Heart left ventricle (tissue), 16 donors: ENCODE results near the gene BCKDHA. TPM values are rescaled to one million over a fixed set of nuclear protein-coding genes. Genes with fewer than 3 reads are reported as not detected.

ENCODE experiments used
- ATAC-seq, 4 donors: fragments of 200-7000 bp; cut with Tn5 transposase; one replicate each; pipeline ENCODE4 v1.9.1; 2020 to 2022; ENCODE audit warnings: moderate library complexity in 4 of 4, mild to moderate bottlenecking in 3 of 4, moderate number of reproducible peaks in 1 of 4
- DNase-seq, 5 donors: peaks; one replicate each; pipeline ENCODE4 v3.0.0-alpha.2; 2020
- H3K27ac ChIP-seq, 12 donors: fragments of 200-600 bp; sonication (generic) in 4 of 12; one replicate each; pipeline versions ENCODE4 v1.5.0 to v1.8.0; 2016 to 2022; ENCODE audit warnings: mild to moderate bottlenecking in 2 of 12
- H3K27me3 ChIP-seq, 9 donors: fragments of 200-600 bp; sonication (generic) in 2 of 9; one replicate each; pipeline versions ENCODE4 v1.5.1 to v1.8.0; 2016 to 2022; ENCODE audit warnings: mild to moderate bottlenecking in 3 of 9
- H3K36me3 ChIP-seq, 9 donors: fragments of 200-600 bp; sonication (generic) in 2 of 9; one replicate each; pipeline versions ENCODE4 v1.5.0 to v1.8.0; 2018 to 2022; ENCODE audit warnings: mild to moderate bottlenecking in 2 of 9
- H3K4me1 ChIP-seq, 12 donors: fragments of 200-600 bp; sonication (generic) in 4 of 12; one replicate each; pipeline versions ENCODE4 v1.5.0 to v1.8.0; 2016 to 2022; ENCODE audit warnings: mild to moderate bottlenecking in 3 of 12
- H3K4me3 ChIP-seq, 12 donors: fragments of 200-600 bp; sonication (generic) in 4 of 12; one replicate each; pipeline versions ENCODE4 v1.5.0 to v1.8.0; 2017 to 2022; ENCODE audit warnings: mild to moderate bottlenecking in 9 of 12, moderate library complexity in 4 of 12
- H3K9me3 ChIP-seq, 12 donors: fragments of 200-600 bp; sonication (generic) in 4 of 12; one replicate each; pipeline versions ENCODE4 v1.5.0 to v1.8.0; 2016 to 2022; ENCODE audit warnings: mild to moderate bottlenecking in 1 of 12
- POLR2A ChIP-seq, 2 donors: fragments of 450-650 bp; IDR thresholded peaks; one replicate each; pipeline ENCODE4 v1.6.1; 2017; ENCODE audit warnings: antibody characterized with exemption in 2 of 2, mild to moderate bottlenecking in 2 of 2, moderate library complexity in 2 of 2
- WGBS, 4 donors: extraction: QIAGEN DNeasy Blood & Tissue Kit in 2 of 4; methylation state at CpG; one replicate each; pipeline versions ENCODE4 v1.1.5 to v1.1.7; 2013 to 2018; 5-methylcytosine and 5-hydroxymethylcytosine counted together
- intact Hi-C, 10 donors: fragments of 100-400 bp; cut with DNase I; formaldehyde crosslinking; loops; one replicate each; pipeline versions ENCODE4 v1.11.1 to v1.14.2; 2022
- polyA plus RNA-seq, 2 donors: library from polyadenylated mRNA; stranded (reverse); fragments of 200-250 nt; gene quantifications; one replicate each; pipeline ENCODE4 v1.2.3, GENCODE V29; 2013
- total RNA-seq, 9 donors: library from RNA; depleted of rRNA in 2 of 9; stranded (reverse); fragments of >200 nt in 2 of 9; fragmentation: NEBNext Ultra II Directional in 3 of 9; extraction: Animal tissue kit (Norgen Biotek cat#: 25700) in 3 of 9; gene quantifications; one replicate each; pipeline versions ENCODE4 v1.1.0 to v1.2.4, GENCODE V29; 2016 to 2023
- TF ChIP-seq, protein P1 (sequence below), 12 donors: fragments of 200-600 bp; sonication (generic) in 4 of 12; IDR thresholded peaks; one replicate each; pipeline versions ENCODE4 v1.5.0 to v1.8.0; 2018 to 2022; ENCODE audit warnings: antibody characterized with exemption in 12 of 12, mild to moderate bottlenecking in 5 of 12
- donor health status: ischemic (EF 13 %, LVEDD 7.1; RV severe dilation, severe dysfunction).
- donor health status: healthy with polysubstance abuse.
- donor health status: DM: no; HTN: yes; CAD: no.
- donor health status: DM: no; HTN: no; CAD: no.
- donor health status: ischemic (EF 25% LVEDD 6.9; RV normal size, moderate dysfunction).
- donor health status: ischemic (EF 25% LVEDD 5.7; RV mildly dilated, moderate dysfunction).
- donor health status: healthy.
- donor health status: DM: yes; HTN: yes; CAD: no.
- donor health status: ischemic (EF 35%, LVEDD 5.7; RV mildly dilated, moderate dysfunction).
- donor health status: nonischemic (EF 11% LVEDD 7.7; RV severe dilation, severe dysfunction).
- donor health status: DM: yes; HTN: yes; CAD: no.
- donor health status: PGD.
- donor health status: ischemic (EF 29% LVEDD 5.4; RV normal size, mild dysfunction).
- donor health status: nonischemic (EF 23%, LVEDD 6.1; RV moderate dilation, normal function).

The BCKDHA gene
- total and polyA plus RNA-seq, 11 donors = 32.0 to 149 (median 39.2) TPM

DNA sequence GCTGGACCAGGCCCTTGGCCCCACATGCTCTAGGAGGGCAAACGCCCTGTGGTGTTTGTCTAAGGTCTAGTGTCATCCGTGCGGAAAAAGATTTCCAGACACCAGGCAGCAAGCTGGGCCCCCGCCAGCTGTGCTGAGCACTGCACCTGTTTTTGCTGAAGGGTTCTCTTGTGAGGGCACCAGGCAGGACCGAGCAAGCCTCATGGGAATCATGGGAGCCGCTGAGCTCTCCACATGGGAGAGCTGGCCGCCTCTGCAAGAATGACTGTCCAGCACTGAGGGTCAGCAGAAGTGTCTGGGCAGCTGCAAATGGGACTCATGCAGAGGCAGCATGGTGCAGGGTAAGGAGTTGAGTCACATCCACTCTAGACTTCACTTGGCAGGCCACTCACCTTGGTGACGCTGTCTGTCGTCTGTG lies 17.5 kb downstream of the BCKDHA start:
- Histone ChIP-seq H3K4me1 (peaks cover 0 to 37% (median 22%) of the 10 kb centered on the region in 12 donors), H3K27ac (no peak overlapping the region), H3K36me3 (peaks cover 0 to 84% (median 71%) of the 10 kb centered on the region in 9 donors), H3K4me3 (no peak overlapping the region), H3K9me3 (no peaks in the 10 kb centered on the region), H3K27me3 (no peaks in the 10 kb centered on the region)
- WGBS, 4 donors = 68 to 75% (median 72%) methylated on average over 8 to 9 of the region's 9 CpGs
- ATAC-seq = no peak
- TF ChIP-seq, protein P1, sequence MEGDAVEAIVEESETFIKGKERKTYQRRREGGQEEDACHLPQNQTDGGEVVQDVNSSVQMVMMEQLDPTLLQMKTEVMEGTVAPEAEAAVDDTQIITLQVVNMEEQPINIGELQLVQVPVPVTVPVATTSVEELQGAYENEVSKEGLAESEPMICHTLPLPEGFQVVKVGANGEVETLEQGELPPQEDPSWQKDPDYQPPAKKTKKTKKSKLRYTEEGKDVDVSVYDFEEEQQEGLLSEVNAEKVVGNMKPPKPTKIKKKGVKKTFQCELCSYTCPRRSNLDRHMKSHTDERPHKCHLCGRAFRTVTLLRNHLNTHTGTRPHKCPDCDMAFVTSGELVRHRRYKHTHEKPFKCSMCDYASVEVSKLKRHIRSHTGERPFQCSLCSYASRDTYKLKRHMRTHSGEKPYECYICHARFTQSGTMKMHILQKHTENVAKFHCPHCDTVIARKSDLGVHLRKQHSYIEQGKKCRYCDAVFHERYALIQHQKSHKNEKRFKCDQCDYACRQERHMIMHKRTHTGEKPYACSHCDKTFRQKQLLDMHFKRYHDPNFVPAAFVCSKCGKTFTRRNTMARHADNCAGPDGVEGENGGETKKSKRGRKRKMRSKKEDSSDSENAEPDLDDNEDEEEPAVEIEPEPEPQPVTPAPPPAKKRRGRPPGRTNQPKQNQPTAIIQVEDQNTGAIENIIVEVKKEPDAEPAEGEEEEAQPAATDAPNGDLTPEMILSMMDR (IDR thresholded peaks at IDR 0.05) = no peak
- no peak for TF ChIP-seq POLR2A (IDR thresholded peaks at IDR 0.05)
- intact Hi-C loops = no loop called here
- DNase-seq = no peak

DNA sequence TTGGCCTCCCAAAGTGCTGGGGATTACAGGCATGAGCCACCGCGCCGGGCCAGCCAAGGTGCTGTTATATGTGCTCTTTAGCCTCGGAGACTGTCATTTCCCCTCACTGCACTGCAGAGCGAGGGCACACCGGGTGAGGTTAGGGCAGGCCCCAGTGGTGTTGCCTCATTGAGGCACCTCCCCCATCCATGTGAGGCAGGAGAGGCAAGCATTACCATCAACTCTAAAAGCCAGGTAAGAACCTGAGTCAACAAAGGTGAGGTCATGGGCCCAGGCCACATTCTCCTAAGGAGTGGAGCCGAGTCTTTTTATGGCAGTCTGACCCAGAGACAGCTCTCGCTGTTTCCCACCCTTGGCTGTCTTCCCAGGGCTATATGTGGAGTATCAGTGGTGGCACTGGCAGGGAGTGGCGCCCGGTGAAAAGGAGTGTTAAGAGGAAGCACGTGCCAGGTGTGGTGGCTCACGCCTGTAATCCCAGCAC lies 18.6 kb downstream of the BCKDHA start:
- Histone ChIP-seq H3K27me3 (no peaks in the 10 kb centered on the region), H3K4me1 (peaks cover 0 to 37% (median 14%) of the 10 kb centered on the region in 12 donors), H3K27ac (no peak overlapping the region), H3K36me3 (peaks cover 0 to 90% (median 77%) of the 10 kb centered on the region in 9 donors), H3K4me3 (no peak overlapping the region), H3K9me3 (no peaks in the 10 kb centered on the region)
- ATAC-seq (no peak), DNase-seq (peak in 1 of 5 donors; percentile 42)
- intact Hi-C loops = no loop called here
- no peak for TF ChIP-seq POLR2A (IDR thresholded peaks at IDR 0.05)
- TF ChIP-seq, protein P1 (IDR thresholded peaks at IDR 0.05) = no peak
- WGBS, 4 donors = 78 to 91% (median 84%) methylated on average over 8 to 12 of the region's 12 CpGs

DNA sequence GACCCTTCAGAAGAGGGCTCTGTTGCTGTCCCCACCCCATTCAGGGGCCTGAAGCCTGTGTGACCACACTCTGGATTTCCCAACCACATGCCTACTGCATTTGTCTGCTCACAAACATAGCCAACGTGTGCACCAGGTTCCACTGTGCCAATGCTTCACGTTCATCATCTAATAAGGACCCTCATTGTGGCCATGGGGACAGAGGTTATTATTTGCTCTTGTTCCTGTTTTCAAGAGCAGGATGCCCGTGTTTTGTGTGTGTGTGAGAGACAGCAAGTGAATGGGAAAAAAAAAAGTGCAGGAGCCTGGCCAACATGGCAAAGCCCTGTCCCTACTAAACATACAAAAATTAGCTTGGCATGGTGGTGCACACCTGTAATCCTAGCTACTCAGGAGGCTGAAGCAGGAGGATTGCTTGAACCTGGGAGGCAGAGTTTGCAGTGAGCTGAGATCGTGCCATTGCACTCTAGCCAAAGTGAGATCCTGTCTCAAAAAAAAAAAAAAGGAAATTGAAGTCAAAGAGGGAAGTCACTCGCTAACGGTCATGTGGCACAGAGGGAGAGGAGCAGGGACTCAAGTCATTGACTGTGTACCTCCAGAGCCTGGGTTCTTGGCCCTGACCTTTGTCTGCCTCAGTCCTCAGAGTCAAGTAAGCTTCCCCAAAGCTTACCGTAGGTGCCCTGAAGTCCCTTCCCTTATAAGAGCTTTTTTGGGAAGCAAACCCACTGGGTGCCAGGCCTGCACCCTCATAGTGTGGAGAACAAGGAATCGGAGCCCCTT lies 22.7 kb downstream of the BCKDHA start:
- Histone ChIP-seq H3K9me3 (no peaks in the 10 kb centered on the region), H3K36me3 (peaks cover 0 to 94% (median 81%) of the 10 kb centered on the region in 9 donors), H3K27ac (peak overlapping the region in 3 of 12 donors; percentile 34 to 90 (median 48)), H3K27me3 (no peaks in the 10 kb centered on the region), H3K4me1 (peaks cover 0 to 49% (median 17%) of the 10 kb centered on the region in 12 donors), H3K4me3 (no peak overlapping the region)
- ATAC-seq = peak in 2 of 4 donors; percentile 38 to 39
- DNase-seq = peak in 1 of 5 donors; percentile 47
- intact Hi-C loops = loop anchor here in 1 of 10 donors (10.0 kb wide), 1 partner anchor 105 kb away; the partner anchor contains the start of gene CCDC97
- WGBS, 4 donors = 66 to 73% (median 68%) methylated on average over 8 of the region's 8 CpGs
- TF ChIP-seq, protein P1 (IDR thresholded peaks at IDR 0.05) = no peak
- TF ChIP-seq POLR2A (IDR thresholded peaks at IDR 0.05) = no peak

DNA sequence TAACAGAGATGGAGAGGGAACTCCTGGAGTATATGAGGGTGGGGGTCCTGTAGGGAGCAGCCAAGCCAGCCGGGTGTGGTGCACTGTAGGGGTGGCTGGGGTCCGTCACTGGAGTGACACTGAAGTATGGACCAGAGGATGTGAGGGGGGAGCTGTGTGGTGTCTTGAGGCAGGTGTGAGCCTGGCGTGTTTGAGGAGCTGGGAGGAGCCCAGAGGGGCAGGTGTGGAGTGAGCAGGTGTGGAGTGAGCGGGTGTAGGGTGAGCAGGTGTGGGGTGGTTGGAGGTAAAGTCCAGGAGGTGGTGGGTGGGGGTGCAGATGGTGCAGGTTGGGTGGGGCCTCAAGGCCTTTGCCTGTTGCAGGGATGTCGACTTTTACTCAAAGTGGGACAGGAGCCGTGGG lies 23.7 kb downstream of the BCKDHA start:
- Histone ChIP-seq H3K36me3 (peaks cover 0 to 97% (median 74%) of the 10 kb centered on the region in 9 donors), H3K27ac (peak overlapping the region in 3 of 12 donors; percentile 4 to 90 (median 48)), H3K4me3 (no peak overlapping the region), H3K27me3 (no peaks in the 10 kb centered on the region), H3K9me3 (no peaks in the 10 kb centered on the region), H3K4me1 (peaks cover 0 to 59% (median 27%) of the 10 kb centered on the region in 12 donors)
- intact Hi-C loops = loop anchor here in 1 of 10 donors (10.0 kb wide), 1 partner anchor 107 kb away; the partner anchor contains the start of gene CCDC97
- ATAC-seq (no peak), DNase-seq (no peak)
- TF ChIP-seq, protein P1 (IDR thresholded peaks at IDR 0.05) = no peak
- TF ChIP-seq POLR2A (IDR thresholded peaks at IDR 0.05) = no peak
- WGBS, 4 donors = 88 to 90% (median 89%) methylated on average over 6 of the region's 6 CpGs
